Activated CD8-positive, alpha-beta T cell treated with anti-CD3 and anti-CD28 coated beads for 36 hours (primary cell): ENCODE data around the gene SMYD2. TPM values are rescaled to one million over a fixed set of nuclear protein-coding genes. Genes with fewer than 3 reads are reported as not detected.

Experiments
- ATAC-seq: fragments of 200-7000 bp; cut with Tn5 transposase; one replicate; pipeline ENCODE4 v1.10.0; 2021; ENCODE audit warnings: mild to moderate bottlenecking, moderate library complexity
- CTCF ChIA-PET: fragments of 350-600 bp; sonication (Branson Sonifier 250); formaldehyde crosslinking; loops from one replicate; lab custom pipeline; 2021; ENCODE audit warnings: antibody characterized with exemption; lab: Charles Lee
- POLR2A ChIA-PET: fragments of 350-600 bp; sonication (Branson Sonifier 250); formaldehyde crosslinking; loops from one replicate; lab custom pipeline; 2021; ENCODE audit warnings: antibody characterized with exemption; lab: Charles Lee
- DNase-seq: peaks from one replicate; pipeline ENCODE4 v3.0.0-alpha.2; 2020
- H3K27ac Mint-ChIP-seq: one replicate; pipeline ENCODE4 v1.8.0; 2021; ENCODE audit warnings: mild to moderate bottlenecking, mixed read lengths
- H3K27me3 Mint-ChIP-seq: one replicate; pipeline ENCODE4 v1.8.0; 2021; ENCODE audit warnings: mixed read lengths
- H3K36me3 Mint-ChIP-seq: one replicate; pipeline ENCODE4 v1.8.0; 2021; ENCODE audit warnings: low read depth, mixed read lengths
- H3K4me1 Mint-ChIP-seq: one replicate; pipeline ENCODE4 v1.8.0; 2021; ENCODE audit warnings: low read depth, mixed read lengths
- H3K4me3 Mint-ChIP-seq: one replicate; pipeline ENCODE4 v1.8.0; 2021; ENCODE audit warnings: mild to moderate bottlenecking, moderate library complexity, mixed read lengths
- H3K9me3 Mint-ChIP-seq: one replicate; pipeline ENCODE4 v1.8.0; 2021; ENCODE audit warnings: mixed read lengths
- CTCF ChIP-seq: fragments of 200-600 bp; IDR thresholded peaks from one replicate; pipeline ENCODE4 v1.8.0; 2022; ENCODE audit warnings: antibody characterized with exemption, mild to moderate bottlenecking
- intact Hi-C: fragments of 100-400 bp; cut with micrococcal nuclease; formaldehyde crosslinking; loops from one replicate; pipeline ENCODE4 v1.10.0; 2022
- total RNA-seq, 2 experiments: library from RNA; stranded (reverse); gene quantifications; one replicate each; pipeline ENCODE4 v1.2.3, GENCODE V29; 2021

The SMYD2 gene
- total RNA-seq, 2 experiments from 2014 or later: 37.4 to 40.6 TPM

GRCh38 chr1:214321705-214322453 is 40.9 kb downstream of the SMYD2 start:
- ChIA-PET POLR2A (no interaction called here), CTCF (interaction anchor here (1.1 to 10.1 kb wide), 4 partner anchors 9 to 263 kb away, joined by 3 to 103 read pairs (median 14); no protein-coding TSS in a partner anchor)
- TF ChIP-seq CTCF: no peak
- Mint-ChIP-seq H3K4me3 (no peak overlapping the region), H3K36me3 (peaks cover 18% of the 10 kb centered on the region), H3K27ac (no peak overlapping the region), H3K9me3 (no peaks in the 10 kb centered on the region), H3K27me3 (no peaks in the 10 kb centered on the region), H3K4me1 (no peaks in the 10 kb centered on the region)
- ATAC-seq (no peak), DNase-seq (no peak)
- intact Hi-C loops: no loop called here

DNA sequence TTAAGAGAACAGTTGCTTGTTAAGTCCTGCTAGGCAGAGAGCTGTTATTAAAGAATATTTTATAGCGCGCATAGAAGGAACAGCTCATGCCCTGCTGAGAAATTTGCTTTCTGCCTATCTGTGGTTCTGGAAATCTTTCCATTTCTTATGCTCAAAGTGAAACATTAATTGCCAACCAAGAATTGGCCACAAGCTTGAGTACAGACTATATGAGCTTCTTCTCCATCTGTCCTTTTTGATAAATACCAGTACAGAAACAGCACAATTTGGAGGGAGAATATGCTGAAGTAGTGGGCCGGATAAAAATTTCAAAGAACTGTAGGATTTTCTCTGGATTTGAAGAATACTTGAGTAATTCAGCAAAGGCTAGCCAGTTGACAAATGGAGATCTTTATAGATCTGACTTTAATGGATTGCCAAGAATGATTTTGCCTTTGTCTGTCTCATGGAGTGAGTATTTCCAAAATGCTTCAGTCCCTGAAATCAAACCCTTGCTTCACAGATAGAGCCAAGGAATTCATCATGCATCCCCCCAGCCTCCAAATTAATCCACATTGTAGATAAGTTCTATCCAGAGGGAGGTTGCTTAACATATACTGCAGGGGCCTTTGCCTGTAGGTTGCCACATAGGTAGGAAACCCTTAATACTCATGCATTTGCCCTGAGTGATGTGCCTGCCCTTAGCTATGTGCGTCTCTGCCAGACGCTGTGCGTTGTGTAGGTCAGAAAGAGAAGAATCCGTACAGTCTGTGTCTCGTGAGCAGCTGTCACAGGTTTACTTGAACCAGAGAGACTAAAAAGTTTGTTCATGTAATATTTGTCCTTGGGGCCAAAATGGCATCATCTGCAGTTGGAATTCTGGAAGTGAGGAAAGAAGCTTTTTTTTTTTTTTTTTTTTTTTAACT is 44.2 kb downstream of the SMYD2 start:
- H3K27me3 Mint-ChIP-seq: no peaks in the 10 kb centered on the region
- DNase-seq: no peak
- ATAC-seq: no peak
- H3K27ac Mint-ChIP-seq: no peak overlapping the region
- no peak for TF ChIP-seq CTCF
- CTCF ChIA-PET: interaction anchor here (1.0 to 14.6 kb wide), 3 partner anchors 7 to 111 kb away, joined by 4 to 505 read pairs (median 9); no protein-coding TSS in a partner anchor
- no peak overlapping the region for H3K4me3 Mint-ChIP-seq
- H3K9me3 Mint-ChIP-seq: no peaks in the 10 kb centered on the region
- intact Hi-C loops: loop anchor here (5.0 kb wide), 1 partner anchor 113 kb away; no protein-coding TSS in a partner anchor
- POLR2A ChIA-PET: interaction anchor here (1.2 kb wide), 1 partner anchor 35 kb away, joined by 3 read pairs; no protein-coding TSS in a partner anchor
- peaks cover 8% of the 10 kb centered on the region for H3K36me3 Mint-ChIP-seq
- H3K4me1 Mint-ChIP-seq: peaks cover 2% of the 10 kb centered on the region

DNA sequence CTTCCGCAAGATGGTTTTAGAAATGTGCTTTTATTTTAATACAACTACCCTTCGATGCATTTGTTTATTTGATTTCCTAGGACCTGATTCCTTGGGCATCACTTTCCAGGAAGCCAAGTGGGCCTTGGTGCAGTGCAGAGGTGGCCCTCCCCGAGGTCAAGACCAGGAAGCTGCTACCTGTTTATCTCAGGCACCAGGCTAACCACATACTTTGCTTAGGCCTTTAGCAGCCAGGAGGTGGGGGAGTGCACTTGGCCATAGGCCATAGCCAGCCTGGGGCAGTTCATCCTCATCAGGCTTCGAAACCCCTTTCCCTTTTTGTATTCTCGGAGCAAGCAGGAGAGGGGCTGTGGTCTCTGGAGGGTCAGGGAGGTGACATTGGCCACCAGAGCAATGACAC is 45.4 kb downstream of the SMYD2 start:
- Mint-ChIP-seq H3K4me3 (no peak overlapping the region), H3K9me3 (no peaks in the 10 kb centered on the region), H3K27me3 (no peaks in the 10 kb centered on the region), H3K4me1 (peaks cover 2% of the 10 kb centered on the region), H3K27ac (no peak overlapping the region), H3K36me3 (peaks cover 10% of the 10 kb centered on the region)
- ATAC-seq (no peak), DNase-seq (no peak)
- ChIA-PET POLR2A (interaction anchor here (1.0 to 1.2 kb wide), 2 partner anchors 36 to 69 kb away, joined by 3 read pairs; no protein-coding TSS in a partner anchor), CTCF (interaction anchor here (1.5 to 14.6 kb wide), 7 partner anchors 9 to 257 kb away, joined by 3 to 505 read pairs (median 73); no protein-coding TSS in a partner anchor)
- intact Hi-C loops: loop anchor here (5.0 kb wide), 1 partner anchor 114 kb away; no protein-coding TSS in a partner anchor
- no peak for TF ChIP-seq CTCF

- peaks cover 10% of the 10 kb centered on the region for H3K36me3 Mint-ChIP-seq
- H3K27ac Mint-ChIP-seq: no peak overlapping the region
- peak; percentile 28 for ATAC-seq
- H3K27me3 Mint-ChIP-seq: no peaks in the 10 kb centered on the region
- ChIA-PET POLR2A (interaction anchor here (1.0 kb wide), 1 partner anchor 70 kb away, joined by 3 read pairs; no protein-coding TSS in a partner anchor), CTCF (interaction anchor here (1.1 to 14.6 kb wide), 20 partner anchors 10 to 1204 kb away, joined by 3 to 505 read pairs (median 10); partner anchors contain the start of gene SMYD2)
- no peak for TF ChIP-seq CTCF
- no peak for DNase-seq
- H3K4me3 Mint-ChIP-seq: no peak overlapping the region
- intact Hi-C loops: loop anchor here (5.0 kb wide), 1 partner anchor 115 kb away; no protein-coding TSS in a partner anchor
- H3K9me3 Mint-ChIP-seq: no peaks in the 10 kb centered on the region
- peaks cover 2% of the 10 kb centered on the region for H3K4me1 Mint-ChIP-seq
Observed at GRCh38 chr1:214327514-214327913, 46.6 kb downstream of the SMYD2 start.
